ENCODE results near the gene ARHGAP44. TPM values are rescaled to one million over a fixed set of nuclear protein-coding genes. Genes with fewer than 3 reads are reported as not detected.

Gene ARHGAP44
- total RNA-seq, 1 experiment from 2014 or later = 9.9 TPM

- peaks cover 0 to 6% of the 10 kb centered on the region in 2 experiments; a peak in 2 of 4 replicates for H3K4me1 Mint-ChIP-seq
- no peak overlapping the region for H3K23ac ChIP-seq (ENCODE audit: insufficient read length, low read depth, low read length)
- WGBS (ENCODE audit: extremely low coverage, insufficient read length, low lambda C conversion rate) = no CpG with 5 or more reads among the region's 2 CpGs
Measured at GRCh38 chr17:12883472-12883871, 94.2 kb downstream of the ARHGAP44 start.

More at GRCh38 chr17:12883472-12883871, 94.2 kb downstream of the ARHGAP44 start:
- H3K18ac ChIP-seq (ENCODE audit: insufficient read length, low read depth, low read length) = no peak overlapping the region
- no peak overlapping the region for H3K56ac ChIP-seq (ENCODE audit: insufficient read length, low read depth, low read length)
- H4K8ac ChIP-seq (replicated peaks; ENCODE audit: insufficient read length, low read depth, low read length) = no peak overlapping the region
- no peak overlapping the region for H2BK15ac ChIP-seq (ENCODE audit: low read depth, low read length)
- H2AK5ac ChIP-seq (ENCODE audit: insufficient read length, low read length) = no peak overlapping the region
- H3K27me3 Mint-ChIP-seq (ENCODE audit: low read depth) = no peaks in the 10 kb centered on the region
- H3K4ac ChIP-seq (ENCODE audit: low read depth, low read length) = no peak overlapping the region
- peaks cover 0 to 4% (median 0%) of the 10 kb centered on the region in 3 experiments; a peak in 2 of 7 replicates for H3K36me3 Mint-ChIP-seq (ENCODE audit: insufficient read depth in 1 of 3, low read depth in 3 of 3)
- no peak overlapping the region for H2BK20ac ChIP-seq (ENCODE audit: low read depth, low read length, poor library complexity, severe bottlenecking)
- H4K5ac ChIP-seq (ENCODE audit: insufficient read length, low read depth, low read length) = no peak overlapping the region
- no peak overlapping the region for H3K4me3 Mint-ChIP-seq
- no peak overlapping the region for H3K4me2 ChIP-seq (ENCODE audit: insufficient read depth, insufficient read length, low read length)
- H2BK5ac ChIP-seq (ENCODE audit: insufficient read length, low read length) = no peak overlapping the region
- no peaks in the 10 kb centered on the region for H3K27me3 ChIP-seq (ENCODE audit: insufficient read depth, low read length)
- H3K27ac ChIP-seq (ENCODE audit: insufficient read length, low read depth, low read length) = no peak overlapping the region
- TF ChIP-seq CTCF (conservative IDR thresholded peaks at IDR 0.05) = no peak
- peaks cover 0 to 3% of the 10 kb centered on the region in 2 experiments; a peak in 2 of 5 replicates for H3K9me3 Mint-ChIP-seq
- DNase-seq = no peak
- H2BK120ac ChIP-seq (ENCODE audit: low read depth, low read length, poor library complexity, severe bottlenecking) = no peak overlapping the region
- H4K20me1 ChIP-seq (ENCODE audit: control insufficient read depth, insufficient read depth, insufficient read length) = no peaks in the 10 kb centered on the region
- no peak overlapping the region for H2BK12ac ChIP-seq (ENCODE audit: insufficient read length, low read depth, low read length)
- no peaks in the 10 kb centered on the region for H3K23me2 ChIP-seq (ENCODE audit: insufficient read length, low read depth, low read length, poor library complexity, severe bottlenecking)
- no peaks in the 10 kb centered on the region for H3K9me3 ChIP-seq (ENCODE audit: control insufficient read depth, low read depth, low read length)
- no peaks in the 10 kb centered on the region for H3K79me1 ChIP-seq (ENCODE audit: insufficient read depth, low read depth, low read length, poor library complexity, severe bottlenecking)
- H3K79me2 ChIP-seq (ENCODE audit: insufficient read depth, low read length) = no peaks in the 10 kb centered on the region
- no peak overlapping the region for H3T11ph ChIP-seq (ENCODE audit: low read length)
- H2AFZ ChIP-seq (ENCODE audit: low read length) = no peak overlapping the region
- no peak overlapping the region for H4K91ac ChIP-seq (ENCODE audit: insufficient read length, low read depth, low read length)
- no peaks in the 10 kb centered on the region for H3K4me1 ChIP-seq (ENCODE audit: insufficient read depth, low read length)
- no peak overlapping the region for H3K9ac ChIP-seq (ENCODE audit: extremely low read depth, insufficient read length, low read length)
- H3K14ac ChIP-seq (ENCODE audit: insufficient read depth, low read length) = no peak overlapping the region
- H3K27ac Mint-ChIP-seq = no peak overlapping the region
